Endothelial cell of umbilical vein (primary cell): Measurements from ENCODE around the gene CKB. TPM values are rescaled to one million over a fixed set of nuclear protein-coding genes. Genes with fewer than 3 reads are reported as not detected.

Source experiments
- BruUV-seq: library from RNA; stranded (reverse); fragments of 400-500 nt; replicated peaks from 2 replicates; lab custom pipeline; 2021; lab: Mats Ljungman, UMichigan
- CTCF ChIA-PET: fragments of 300-600, 350-600 bp; sonication (Branson Sonifier 250); formaldehyde crosslinking; loops from one replicate; lab custom pipeline; 2021; ENCODE audit warnings: antibody characterized with exemption, inconsistent platforms; lab: Charles Lee
- POLR2A ChIA-PET: fragments of 300-600, 350-600 bp; sonication (Branson Sonifier 250); formaldehyde crosslinking; loops from one replicate; lab custom pipeline; 2021; ENCODE audit warnings: antibody characterized with exemption, inconsistent platforms; lab: Charles Lee
- DNase-seq: peaks from one replicate; pipeline ENCODE4 v3.0.0-alpha.2; 2011; ENCODE audit warnings: low read depth, low spot score
- FAIRE-seq: peaks from 2 replicates; lab custom pipeline; 2011; peaks lifted over from hg19 to GRCh38; lab: Jason Lieb, UNC
- H2AFZ ChIP-seq: 2 replicates; pipeline ENCODE4 v1.6.0; 2012; ENCODE audit warnings: low read depth, low read length, control low read depth, inconsistent platforms
- H3K27ac ChIP-seq: 2 replicates; pipeline ENCODE4 v1.5.1; 2011; ENCODE audit warnings: low read depth, mild to moderate bottlenecking, control low read depth, low read length, moderate library complexity; ENCODE audit not compliant: insufficient read depth
- H3K27me3 ChIP-seq, 2 experiments: 2 replicates each; pipeline versions ENCODE4 v1.6.0 to v1.6.1; 2011; ENCODE audit warnings: low read length in 2 of 2, mixed read lengths in 1 of 2; ENCODE audit not compliant: control insufficient read depth in 2 of 2, insufficient read depth in 2 of 2
- H3K36me3 ChIP-seq, 2 experiments: 2 replicates in 1 of 2; 3 replicates in 1 of 2; pipeline ENCODE4 v1.5.1; 2011; ENCODE audit warnings: low read length in 2 of 2, mild to moderate bottlenecking in 1 of 2, moderate library complexity in 1 of 2; ENCODE audit not compliant: control insufficient read depth in 2 of 2, insufficient read depth in 2 of 2; ENCODE audit errors: extremely low read depth in 1 of 2
- H3K4me1 ChIP-seq: 3 replicates; pipeline ENCODE4 v1.5.1; 2011; ENCODE audit warnings: mild to moderate bottlenecking, low read length; ENCODE audit not compliant: control insufficient read depth, insufficient read depth; ENCODE audit errors: extremely low read depth
- H3K4me2 ChIP-seq: 2 replicates; pipeline ENCODE4 v1.6.1; 2011; ENCODE audit warnings: low read length, control low read depth, mixed read lengths; ENCODE audit not compliant: insufficient read depth
- H3K4me3 ChIP-seq, 3 experiments: fragments of 200-600 bp in 1 of 3; sonication (generic), shearing (Covaris generic) in 1 of 3; replicated peaks in 1 of 3; 2 replicates each; pipeline ENCODE4 v1.5.1; 2011 to 2016; ENCODE audit warnings: control low read depth in 3 of 3, low read length in 3 of 3, mild to moderate bottlenecking in 2 of 3, inconsistent platforms in 1 of 3, low read depth in 1 of 3, moderate library complexity in 1 of 3; ENCODE audit not compliant: insufficient read depth in 1 of 3
- H3K79me2 ChIP-seq: 2 replicates; pipeline ENCODE4 v1.6.0; 2012; ENCODE audit warnings: low read length, inconsistent platforms; ENCODE audit not compliant: control insufficient read depth, insufficient read depth
- H3K9ac ChIP-seq: replicated peaks from 2 replicates; pipeline ENCODE3; 2011; ENCODE audit warnings: low read length, control low read depth; ENCODE audit not compliant: insufficient read depth; ENCODE audit errors: extremely low read depth
- H3K9me1 ChIP-seq: replicated peaks from 3 replicates; pipeline ENCODE4 v1.6.0; 2011; ENCODE audit warnings: mild to moderate bottlenecking, low read length; ENCODE audit not compliant: control insufficient read depth, insufficient read depth; ENCODE audit errors: extremely low read depth
- H3K9me3 ChIP-seq: replicated peaks from 2 replicates; pipeline ENCODE4 v1.5.1; 2012; ENCODE audit warnings: low read length, inconsistent platforms; ENCODE audit not compliant: control insufficient read depth, insufficient read depth
- H4K20me1 ChIP-seq: replicated peaks from 2 replicates; pipeline ENCODE3; 2011; ENCODE audit warnings: mild to moderate bottlenecking, low read length; ENCODE audit not compliant: control insufficient read depth, insufficient read depth; ENCODE audit errors: extremely low read depth
- EZH2 ChIP-seq: IDR thresholded peaks from 2 replicates; pipeline ENCODE4 v1.6.1; 2012; ENCODE audit warnings: borderline replicate concordance, low read depth, mild to moderate bottlenecking, moderate library complexity, low read length, inconsistent platforms; ENCODE audit not compliant: severe bottlenecking
- FOS ChIP-seq: IDR thresholded peaks from 2 replicates; pipeline ENCODE4 v1.6.1; 2011; ENCODE audit warnings: mild to moderate bottlenecking, low read length, moderate library complexity, borderline replicate concordance; ENCODE audit not compliant: insufficient read depth
- GATA2 ChIP-seq: IDR thresholded peaks from 2 replicates; pipeline ENCODE4 v1.7.0; 2011; ENCODE audit warnings: low read depth, mild to moderate bottlenecking, moderate library complexity, mixed read lengths, low read length; ENCODE audit not compliant: insufficient read length, insufficient read depth
- JUN ChIP-seq: IDR thresholded peaks from 2 replicates; pipeline ENCODE4 v1.6.1; 2011; ENCODE audit warnings: borderline replicate concordance, low read depth; ENCODE audit not compliant: insufficient read length, insufficient read depth
- MYC ChIP-seq: IDR thresholded peaks from one replicate; pipeline ENCODE4 v1.6.1; 2011; ENCODE audit warnings: mild to moderate bottlenecking, low read depth, low read length
- POLR2A ChIP-seq: IDR thresholded peaks from 2 replicates; pipeline ENCODE4 v1.6.1; 2012; ENCODE audit warnings: low read depth, mild to moderate bottlenecking, control low read depth, low read length
- POLR2AphosphoS5 ChIP-seq: IDR thresholded peaks from 2 replicates; pipeline ENCODE4 v1.6.1; 2012; ENCODE audit warnings: low read depth, mild to moderate bottlenecking, control low read depth, low read length, moderate library complexity; ENCODE audit not compliant: insufficient read depth
- dilution Hi-C: fragments of 300-500 bp; cut with MboI; formaldehyde crosslinking; loops from one replicate; pipeline ENCODE4 v1.15.0; 2019; ENCODE audit warnings: low sequenced_read_pairs; ENCODE audit not compliant: extremely low pct_ligation_motif_present
- intact Hi-C: fragments of 100-400 bp; cut with micrococcal nuclease; formaldehyde crosslinking; loops from one replicate; pipeline ENCODE4 v1.10.0; 2022
- polyA plus RNA-seq, 4 experiments: library from polyadenylated mRNA; depleted of rRNA in 3 of 4; stranded (reverse) in 3 of 4; unstranded in 1 of 4; fragments of >200 nt; gene quantifications; 2 replicates each; pipeline versions ENCODE4 v1.2.1 to v1.2.3, GENCODE V29; 2011 to 2012; ENCODE audit warnings: missing spikeins in 1 of 4
- total RNA-seq: library from RNA; stranded (reverse); gene quantifications from 2 replicates; pipeline ENCODE4 v1.2.3, GENCODE V29; 2021
- TF ChIP-seq, protein P1 (sequence below): IDR thresholded peaks from 2 replicates; pipeline ENCODE4 v1.6.1; 2011; ENCODE audit not compliant: insufficient read depth, insufficient read length
- TF ChIP-seq, protein P2 (sequence below), 2 donors: IDR thresholded peaks; 1 replicate in 1 of 2; 2 replicates in 1 of 2; pipeline ENCODE4 v1.5.1; 2011; ENCODE audit warnings: low read length in 2 of 2, mild to moderate bottlenecking in 2 of 2, moderate library complexity in 2 of 2, control low read depth in 1 of 2, inconsistent platforms in 1 of 2, low read depth in 1 of 2; ENCODE audit not compliant: insufficient read depth in 1 of 2; ENCODE audit errors: extremely low read depth in 1 of 2

CKB gene
- total and polyA plus RNA-seq, 2 donors (not counting 3 experiments of a cell fraction or from before 2014, with no cell fraction given): 4.0 to 6.9 TPM

DNA sequence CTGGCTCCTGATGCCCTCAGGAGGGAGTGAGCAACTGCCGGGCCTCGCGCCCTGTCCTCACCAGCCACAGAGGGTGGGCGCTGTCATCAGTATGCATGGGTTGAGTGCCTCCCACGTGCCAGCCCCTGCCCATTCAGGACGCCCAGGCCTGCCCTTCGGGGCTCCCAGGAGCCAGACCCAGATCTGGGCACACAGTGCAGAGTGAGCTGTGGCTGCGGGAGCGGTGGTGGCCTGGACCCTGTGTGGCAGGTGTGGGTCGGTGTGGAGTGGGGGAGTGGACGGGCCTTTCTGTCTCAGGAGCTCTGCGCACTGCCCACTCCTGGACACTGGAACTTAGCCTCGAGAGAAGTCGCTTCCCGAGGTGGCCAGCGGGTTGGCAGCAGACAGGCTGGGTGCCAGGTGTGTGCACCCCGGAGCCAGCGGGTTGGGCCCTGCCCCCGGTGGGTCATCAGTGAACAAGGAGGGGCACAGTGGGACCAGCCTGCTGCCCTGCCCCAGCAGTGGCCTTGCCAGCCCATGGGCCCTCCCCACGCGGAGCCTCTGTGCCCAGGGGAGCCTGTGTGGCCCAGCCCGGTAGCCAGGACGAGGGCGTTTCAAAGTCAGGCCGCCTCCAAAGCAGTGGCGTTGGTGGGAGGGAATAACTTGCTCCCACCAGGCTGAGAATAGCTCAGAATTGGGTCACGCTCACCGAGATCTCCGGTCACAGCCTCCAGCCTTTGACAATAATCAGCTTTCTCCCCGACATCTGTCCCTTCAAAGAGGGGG lies 15.8 kb upstream of the CKB start:
- Histone ChIP-seq H3K27me3 (no peaks in the 10 kb centered on the region), H3K4me1 (no peaks in the 10 kb centered on the region), H3K9me3 (no peaks in the 10 kb centered on the region), H3K36me3 (no peaks in the 10 kb centered on the region), H3K4me2 (no peak overlapping the region), H3K9me1 (no peaks in the 10 kb centered on the region), H3K27ac (no peak overlapping the region), H3K4me3 (no peak overlapping the region), H4K20me1 (no peaks in the 10 kb centered on the region), H3K79me2 (no peaks in the 10 kb centered on the region), H3K9ac (no peak overlapping the region), H2AFZ (no peak overlapping the region)
- TF ChIP-seq POLR2A: no peak
- TF ChIP-seq GATA2: no peak
- TF ChIP-seq FOS: no peak
- no peak for TF ChIP-seq POLR2AphosphoS5
- TF ChIP-seq, protein P1, sequence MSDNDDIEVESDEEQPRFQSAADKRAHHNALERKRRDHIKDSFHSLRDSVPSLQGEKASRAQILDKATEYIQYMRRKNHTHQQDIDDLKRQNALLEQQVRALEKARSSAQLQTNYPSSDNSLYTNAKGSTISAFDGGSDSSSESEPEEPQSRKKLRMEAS: no peak
- TF ChIP-seq, protein P2, sequence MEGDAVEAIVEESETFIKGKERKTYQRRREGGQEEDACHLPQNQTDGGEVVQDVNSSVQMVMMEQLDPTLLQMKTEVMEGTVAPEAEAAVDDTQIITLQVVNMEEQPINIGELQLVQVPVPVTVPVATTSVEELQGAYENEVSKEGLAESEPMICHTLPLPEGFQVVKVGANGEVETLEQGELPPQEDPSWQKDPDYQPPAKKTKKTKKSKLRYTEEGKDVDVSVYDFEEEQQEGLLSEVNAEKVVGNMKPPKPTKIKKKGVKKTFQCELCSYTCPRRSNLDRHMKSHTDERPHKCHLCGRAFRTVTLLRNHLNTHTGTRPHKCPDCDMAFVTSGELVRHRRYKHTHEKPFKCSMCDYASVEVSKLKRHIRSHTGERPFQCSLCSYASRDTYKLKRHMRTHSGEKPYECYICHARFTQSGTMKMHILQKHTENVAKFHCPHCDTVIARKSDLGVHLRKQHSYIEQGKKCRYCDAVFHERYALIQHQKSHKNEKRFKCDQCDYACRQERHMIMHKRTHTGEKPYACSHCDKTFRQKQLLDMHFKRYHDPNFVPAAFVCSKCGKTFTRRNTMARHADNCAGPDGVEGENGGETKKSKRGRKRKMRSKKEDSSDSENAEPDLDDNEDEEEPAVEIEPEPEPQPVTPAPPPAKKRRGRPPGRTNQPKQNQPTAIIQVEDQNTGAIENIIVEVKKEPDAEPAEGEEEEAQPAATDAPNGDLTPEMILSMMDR (IDR thresholded peaks at IDR 0.05; ENCODE audit: extremely low read depth in 1 of 2, insufficient read depth in 1 of 2, low read depth in 1 of 2, low read length in 2 of 2): no peak
- no peak for TF ChIP-seq JUN
- no peak for TF ChIP-seq EZH2
- no peak for TF ChIP-seq MYC
- BruUV-seq: no TSS peak
- ChIA-PET POLR2A (no interaction called here), CTCF (interaction anchor here (0.8 to 3.7 kb wide), 3 partner anchors 10 to 20 kb away, joined by 3 to 17 read pairs (median 6); no protein-coding TSS in a partner anchor)
- intact Hi-C loops (no loop called here), dilution Hi-C loops (no loop called here)
- FAIRE-seq (no peak), DNase-seq (no peak)
